ENCODE measurements around the gene ICAM3. TPM values are rescaled to one million over a fixed set of nuclear protein-coding genes. Genes with fewer than 3 reads are reported as not detected.

ICAM3 gene
- polyA plus RNA-seq, 1 of the 3 experiments (the other 2 are of a cell fraction): 15.6 TPM

DNA sequence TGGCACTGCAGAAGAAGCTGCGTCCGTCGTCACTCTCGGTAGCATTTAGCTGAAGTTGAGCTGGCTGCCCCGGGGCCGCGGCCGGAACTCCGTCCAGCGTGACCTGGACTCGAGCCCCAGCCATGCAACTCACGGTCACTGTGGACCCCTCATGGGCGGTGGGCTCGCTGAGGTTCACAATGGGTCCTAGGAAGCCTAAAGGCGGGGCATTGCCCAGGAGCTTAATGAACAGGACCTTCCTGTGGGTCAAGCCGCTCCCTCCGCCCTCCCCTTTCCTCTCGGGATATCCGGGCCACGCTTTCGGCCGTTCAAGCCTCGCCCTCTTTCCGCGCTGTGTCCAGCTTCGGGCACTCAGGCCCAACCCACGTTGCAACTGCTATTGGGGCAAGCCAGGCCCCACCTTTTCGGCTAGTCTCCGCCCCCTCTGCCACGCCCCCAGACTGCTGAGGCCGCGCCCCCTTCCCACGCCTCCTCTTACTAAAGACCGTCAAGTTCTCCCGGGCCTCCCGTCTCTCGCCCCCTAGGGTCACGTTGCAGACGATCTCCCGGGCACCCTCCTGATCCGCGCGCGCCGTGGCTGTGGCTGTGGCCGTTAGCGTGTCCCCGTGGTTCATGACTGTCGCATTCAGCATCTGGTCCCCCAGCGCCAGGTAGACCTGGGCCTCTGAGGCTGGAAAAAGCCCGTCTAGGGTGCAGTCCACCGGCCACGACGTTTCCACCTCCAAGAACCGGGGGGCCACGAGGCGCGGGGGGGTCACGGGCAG is 4.7 kb downstream of the ICAM3 start (continued):
- no peak for TF ChIP-seq RCOR1 (IDR thresholded peaks at IDR 0.05; ENCODE audit: low read length)
- no peak for TF ChIP-seq USF2 (IDR thresholded peaks at IDR 0.05; ENCODE audit: borderline replicate concordance, low read depth, low read length)
- no peak; the same call in 1 of the 2 replicates for TF ChIP-seq FOXJ3 (CRISPR knock-in tag; IDR thresholded peaks at IDR 0.05)
- TF ChIP-seq YY1 (IDR thresholded peaks at IDR 0.05; ENCODE audit: low read depth): no peak
- TF ChIP-seq MXI1 (IDR thresholded peaks at IDR 0.05; ENCODE audit: low read depth, low read length): peak; percentile 97
- TF ChIP-seq MEF2A (IDR thresholded peaks at IDR 0.05; ENCODE audit: borderline replicate concordance, low read depth): no peak
- TF ChIP-seq, protein P1, sequence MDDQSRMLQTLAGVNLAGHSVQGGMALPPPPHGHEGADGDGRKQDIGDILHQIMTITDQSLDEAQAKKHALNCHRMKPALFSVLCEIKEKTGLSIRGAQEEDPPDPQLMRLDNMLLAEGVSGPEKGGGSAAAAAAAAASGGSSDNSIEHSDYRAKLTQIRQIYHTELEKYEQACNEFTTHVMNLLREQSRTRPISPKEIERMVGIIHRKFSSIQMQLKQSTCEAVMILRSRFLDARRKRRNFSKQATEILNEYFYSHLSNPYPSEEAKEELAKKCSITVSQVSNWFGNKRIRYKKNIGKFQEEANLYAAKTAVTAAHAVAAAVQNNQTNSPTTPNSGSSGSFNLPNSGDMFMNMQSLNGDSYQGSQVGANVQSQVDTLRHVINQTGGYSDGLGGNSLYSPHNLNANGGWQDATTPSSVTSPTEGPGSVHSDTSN (IDR thresholded peaks at IDR 0.05): no peak
- no peak for TF ChIP-seq TCF12 (IDR thresholded peaks at IDR 0.05)
- no peak for TF ChIP-seq EP300 (IDR thresholded peaks at IDR 0.05; ENCODE audit: borderline replicate concordance in 1 of 2, low read depth in 1 of 2, low read length in 1 of 2)
- TF ChIP-seq GABPA (IDR thresholded peaks at IDR 0.05; ENCODE audit: low read depth): peak; percentile 57; the same call in 1 of the 2 replicates

DNA sequence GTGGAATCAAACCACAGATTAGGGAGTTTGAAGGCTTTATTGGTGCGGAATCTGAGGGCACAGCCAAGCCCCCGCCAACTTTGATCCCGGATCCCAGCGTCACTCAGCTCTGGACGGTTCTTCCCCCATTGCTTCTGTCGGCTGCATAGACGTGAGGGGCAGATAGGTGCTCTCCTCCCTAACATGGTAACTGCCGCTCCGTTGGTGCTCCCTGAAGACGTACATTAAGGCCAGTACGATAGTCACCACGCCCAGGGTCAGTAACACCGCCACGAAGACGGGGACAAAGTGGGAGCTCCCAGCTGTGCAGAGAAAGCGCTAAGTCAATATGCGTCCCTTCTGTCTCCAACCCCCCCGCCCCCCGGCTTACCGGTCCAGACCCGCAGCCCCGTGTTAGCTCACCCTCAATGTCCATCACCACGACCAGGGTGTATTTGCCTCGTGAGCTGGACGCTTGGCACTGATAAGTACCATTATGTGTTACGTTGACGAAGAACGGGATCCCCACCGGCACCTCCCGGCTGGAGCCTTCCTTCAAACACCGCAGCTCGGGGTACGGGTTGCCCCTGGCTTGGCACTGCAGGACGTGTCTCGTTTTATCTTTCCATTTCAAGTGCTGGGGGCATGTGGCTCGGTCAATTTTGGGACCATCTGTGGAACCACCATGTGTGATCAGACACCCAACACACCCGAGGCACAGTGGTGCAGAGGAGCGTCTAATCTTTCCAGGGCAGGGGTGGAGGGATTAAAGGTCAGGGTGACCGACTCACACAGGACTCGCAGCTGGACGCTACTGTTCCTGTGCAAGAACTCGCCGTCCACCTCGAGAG is 5.5 kb downstream of the ICAM3 start:
- Histone ChIP-seq H3K36me3 (replicated peaks in 1 of 2; ENCODE audit: control insufficient read depth in 1 of 2, insufficient read depth in 2 of 2, low read length in 1 of 2) (peaks cover 12 to 13% of the 10 kb centered on the region in 2 experiments), H4K20me1 (ENCODE audit: insufficient read depth) (peaks cover 27% of the 10 kb centered on the region), H3F3A (replicated peaks; ENCODE audit: insufficient read depth) (no peaks in the 10 kb centered on the region), H3K9me2 (no peaks in the 10 kb centered on the region), H3K4me2 (peak overlapping the region; percentile 97), H3K27ac (ENCODE audit: low read depth in 2 of 2, low read length in 1 of 2) (peak overlapping the region; percentile 74 to 97; a peak in 3 of 4 replicates), H3K27me3 (ENCODE audit: insufficient read depth) (no peaks in the 10 kb centered on the region), H3K9ac (peak overlapping the region; percentile 97; the same call in 1 of the 2 replicates), H3K9me3 (no peaks in the 10 kb centered on the region), H3K4me3 (ENCODE audit: low read depth in 2 of 2, low read length in 1 of 2) (peak overlapping the region; percentile 81 to 95), H3K4me1 (ENCODE audit: control insufficient read depth in 1 of 2, insufficient read depth in 2 of 2, low read depth in 1 of 2, low read length in 1 of 2) (peaks cover 0 to 22% of the 10 kb centered on the region in 2 experiments; a peak in 1 of 4 replicates), H3K79me2 (ENCODE audit: insufficient read depth) (peaks cover 49% of the 10 kb centered on the region), H2AFZ (ENCODE audit: low read depth) (peak overlapping the region; percentile 66)
- DNase-seq: no peak
- ChIA-PET POLR2A (interaction anchor here (0.8 to 1.9 kb wide), 7 partner anchors 9 to 195 kb away, joined by 3 to 15 read pairs (median 4); partner anchors contain the start of genes CDC37 and TYK2), CTCF (interaction anchor here (0.7 to 3.3 kb wide), 9 partner anchors 9 to 75 kb away, joined by 3 to 18 read pairs (median 3); partner anchors contain the start of genes ICAM1 and TYK2)
- WGBS (ENCODE audit: low lambda C conversion rate): under 1% methylated on average over 22 of the region's 44 CpGs
- TF ChIP-seq RCOR1 (IDR thresholded peaks at IDR 0.05; ENCODE audit: low read length) (no peak), SMC3 (IDR thresholded peaks at IDR 0.05; ENCODE audit: low read depth, low read length) (no peak), YY1 (IDR thresholded peaks at IDR 0.05; ENCODE audit: low read depth) (no peak), MEF2A (IDR thresholded peaks at IDR 0.05; ENCODE audit: borderline replicate concordance, low read depth) (no peak), EP300 (IDR thresholded peaks at IDR 0.05; ENCODE audit: borderline replicate concordance in 1 of 2, low read depth in 1 of 2, low read length in 1 of 2) (no peak), FOXJ3 (CRISPR knock-in tag; IDR thresholded peaks at IDR 0.05) (no peak), FOSL2 (IDR thresholded peaks at IDR 0.05; ENCODE audit: borderline replicate concordance, low read depth) (no peak), GABPA (IDR thresholded peaks at IDR 0.05; ENCODE audit: low read depth) (no peak), TEAD4 (IDR thresholded peaks at IDR 0.05; ENCODE audit: borderline replicate concordance, insufficient read depth) (no peak), ZBTB33 (IDR thresholded peaks at IDR 0.05; ENCODE audit: borderline replicate concordance, low read depth) (no peak)
- TF ChIP-seq, protein P2, sequence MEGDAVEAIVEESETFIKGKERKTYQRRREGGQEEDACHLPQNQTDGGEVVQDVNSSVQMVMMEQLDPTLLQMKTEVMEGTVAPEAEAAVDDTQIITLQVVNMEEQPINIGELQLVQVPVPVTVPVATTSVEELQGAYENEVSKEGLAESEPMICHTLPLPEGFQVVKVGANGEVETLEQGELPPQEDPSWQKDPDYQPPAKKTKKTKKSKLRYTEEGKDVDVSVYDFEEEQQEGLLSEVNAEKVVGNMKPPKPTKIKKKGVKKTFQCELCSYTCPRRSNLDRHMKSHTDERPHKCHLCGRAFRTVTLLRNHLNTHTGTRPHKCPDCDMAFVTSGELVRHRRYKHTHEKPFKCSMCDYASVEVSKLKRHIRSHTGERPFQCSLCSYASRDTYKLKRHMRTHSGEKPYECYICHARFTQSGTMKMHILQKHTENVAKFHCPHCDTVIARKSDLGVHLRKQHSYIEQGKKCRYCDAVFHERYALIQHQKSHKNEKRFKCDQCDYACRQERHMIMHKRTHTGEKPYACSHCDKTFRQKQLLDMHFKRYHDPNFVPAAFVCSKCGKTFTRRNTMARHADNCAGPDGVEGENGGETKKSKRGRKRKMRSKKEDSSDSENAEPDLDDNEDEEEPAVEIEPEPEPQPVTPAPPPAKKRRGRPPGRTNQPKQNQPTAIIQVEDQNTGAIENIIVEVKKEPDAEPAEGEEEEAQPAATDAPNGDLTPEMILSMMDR (IDR thresholded peaks at IDR 0.05): no peak
- TF ChIP-seq, protein P3, sequence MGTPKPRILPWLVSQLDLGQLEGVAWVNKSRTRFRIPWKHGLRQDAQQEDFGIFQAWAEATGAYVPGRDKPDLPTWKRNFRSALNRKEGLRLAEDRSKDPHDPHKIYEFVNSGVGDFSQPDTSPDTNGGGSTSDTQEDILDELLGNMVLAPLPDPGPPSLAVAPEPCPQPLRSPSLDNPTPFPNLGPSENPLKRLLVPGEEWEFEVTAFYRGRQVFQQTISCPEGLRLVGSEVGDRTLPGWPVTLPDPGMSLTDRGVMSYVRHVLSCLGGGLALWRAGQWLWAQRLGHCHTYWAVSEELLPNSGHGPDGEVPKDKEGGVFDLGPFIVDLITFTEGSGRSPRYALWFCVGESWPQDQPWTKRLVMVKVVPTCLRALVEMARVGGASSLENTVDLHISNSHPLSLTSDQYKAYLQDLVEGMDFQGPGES (IDR thresholded peaks at IDR 0.05; ENCODE audit: low read depth, low read length): no peak
- TF ChIP-seq, protein P1 (IDR thresholded peaks at IDR 0.05): no peak
- TF ChIP-seq, protein P4, sequence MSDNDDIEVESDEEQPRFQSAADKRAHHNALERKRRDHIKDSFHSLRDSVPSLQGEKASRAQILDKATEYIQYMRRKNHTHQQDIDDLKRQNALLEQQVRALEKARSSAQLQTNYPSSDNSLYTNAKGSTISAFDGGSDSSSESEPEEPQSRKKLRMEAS (IDR thresholded peaks at IDR 0.05; ENCODE audit: low read depth): no peak
